Endodermal cell (in vitro differentiated cells): ENCODE measurements around the gene NFIA. TPM values are rescaled to one million over a fixed set of nuclear protein-coding genes. Genes with fewer than 3 reads are reported as not detected.

ENCODE experiments used
- DNase-seq: peaks from one replicate; pipeline ENCODE4 v3.0.0-alpha.2; 2017
- H3K27ac ChIP-seq: 2 replicates; pipeline ENCODE4 v1.5.1; 2013; ENCODE audit warnings: mild to moderate bottlenecking, low read depth, low read length, moderate library complexity
- H3K27me3 ChIP-seq: 2 replicates; pipeline ENCODE4 v1.6.1; 2013; ENCODE audit warnings: mild to moderate bottlenecking, low read length, moderate library complexity; ENCODE audit not compliant: insufficient read depth, control insufficient read depth, poor library complexity, severe bottlenecking
- H3K36me3 ChIP-seq: 2 replicates; pipeline ENCODE4 v1.7.0; 2013; ENCODE audit warnings: mild to moderate bottlenecking, low read length, moderate library complexity; ENCODE audit not compliant: control insufficient read depth, insufficient read depth
- H3K4me1 ChIP-seq: one replicate; pipeline ENCODE4 v1.7.0; 2013; ENCODE audit warnings: low read length; ENCODE audit not compliant: control insufficient read depth, insufficient read depth
- H3K4me3 ChIP-seq: 2 replicates; pipeline ENCODE4 v1.5.1; 2013; ENCODE audit warnings: mild to moderate bottlenecking, low read length, moderate library complexity
- H3K9ac ChIP-seq: 2 replicates; pipeline ENCODE4 v1.6.1; 2013; ENCODE audit warnings: mild to moderate bottlenecking, low read length, moderate library complexity; ENCODE audit not compliant: poor library complexity, severe bottlenecking; ENCODE audit errors: extremely low read depth
- H3K9me3 ChIP-seq: 2 replicates; pipeline ENCODE4 v1.6.1; 2013; ENCODE audit warnings: mild to moderate bottlenecking, low read length, moderate library complexity; ENCODE audit not compliant: control insufficient read depth
- H3K27ac Mint-ChIP-seq: 2 replicates; pipeline ENCODE4 v1.8.0; 2020; ENCODE audit warnings: mixed read lengths
- H3K27me3 Mint-ChIP-seq: 2 replicates; pipeline ENCODE4 v1.8.0; 2021; ENCODE audit warnings: mild to moderate bottlenecking, mixed read lengths; ENCODE audit not compliant: insufficient read depth
- H3K36me3 Mint-ChIP-seq: 2 replicates; pipeline ENCODE4 v1.8.0; 2020; ENCODE audit warnings: low read depth, mixed read lengths
- H3K4me1 Mint-ChIP-seq: 2 replicates; pipeline ENCODE4 v1.8.0; 2020; ENCODE audit warnings: mixed read lengths
- H3K4me3 Mint-ChIP-seq: 2 replicates; pipeline ENCODE4 v1.8.0; 2020; ENCODE audit warnings: mild to moderate bottlenecking, moderate library complexity, mixed read lengths
- H3K9me3 Mint-ChIP-seq: 2 replicates; pipeline ENCODE4 v1.8.0; 2020; ENCODE audit warnings: mild to moderate bottlenecking, mixed read lengths
- WGBS, 2 experiments: methylation state at CpG; one replicate each; pipeline versions ENCODE4 v1.1.5 to v1.1.7; 2013; ENCODE audit warnings: missing lambda C conversion rate in 2 of 2, mixed read lengths in 1 of 2; ENCODE audit not compliant: insufficient coverage in 1 of 2, insufficient read length in 1 of 2; 5-methylcytosine and 5-hydroxymethylcytosine counted together
- total RNA-seq, 2 donors: library from RNA; stranded (reverse); fragmentation: NEBNext Ultra II Directional in 1 of 2; extraction: Animal tissue kit (Norgen Biotek cat#: 25700) in 1 of 2; gene quantifications; 2 replicates in 1 of 2; 3 replicates in 1 of 2; pipeline ENCODE4 v1.2.1, GENCODE V29; 2021
- TF ChIP-seq, protein P1 (sequence below): fragments of 200-600 bp; sonication (generic); conservative IDR thresholded peaks from 2 replicates; pipeline ENCODE4 v1.5.0; 2021; ENCODE audit warnings: antibody characterized with exemption, mild to moderate bottlenecking

The NFIA gene
- total RNA-seq, 2 donors from 2014 or later, result 2.3 to 3.8 TPM

DNA sequence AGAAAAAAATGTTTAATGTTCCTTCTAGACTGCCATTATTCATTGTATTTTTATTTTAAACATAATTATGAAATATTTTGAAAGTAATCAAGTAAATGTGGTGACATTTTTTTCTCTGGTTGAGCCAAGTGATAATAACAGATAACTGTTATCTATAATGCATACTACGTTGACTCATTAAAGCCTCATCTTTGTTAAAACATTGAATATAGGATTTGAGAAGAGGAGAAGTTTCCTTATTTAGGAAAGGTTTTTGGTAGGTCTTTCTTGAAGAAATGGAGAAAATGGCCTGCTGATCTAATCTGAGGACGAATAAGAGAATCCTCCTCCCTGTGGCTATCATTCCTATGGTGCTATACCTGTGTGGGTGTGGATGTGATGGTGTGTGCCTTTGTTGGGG, 89.0 kb downstream of the NFIA start:
- peaks cover 6% of the 10 kb centered on the region for H3K27me3 Mint-ChIP-seq
- no peak for DNase-seq
- H3K27ac Mint-ChIP-seq, result no peak overlapping the region
- WGBS, 2 experiments, result 100% methylated on average over 2 of the region's 2 CpGs; no CpG with 5 or more reads in 1 of the 2 experiments
- H3K4me1 Mint-ChIP-seq, result peaks cover 29% of the 10 kb centered on the region
- H3K36me3 ChIP-seq, result no peaks in the 10 kb centered on the region
- H3K36me3 Mint-ChIP-seq, result no peaks in the 10 kb centered on the region
- no peaks in the 10 kb centered on the region for H3K9me3 Mint-ChIP-seq
- H3K9me3 ChIP-seq, result no peaks in the 10 kb centered on the region
- no peak overlapping the region for H3K9ac ChIP-seq
- H3K4me1 ChIP-seq, result no peaks in the 10 kb centered on the region
- no peak overlapping the region for H3K27ac ChIP-seq
- H3K4me3 ChIP-seq, result no peak overlapping the region
- peaks cover 5% of the 10 kb centered on the region for H3K27me3 ChIP-seq
- TF ChIP-seq, protein P1, sequence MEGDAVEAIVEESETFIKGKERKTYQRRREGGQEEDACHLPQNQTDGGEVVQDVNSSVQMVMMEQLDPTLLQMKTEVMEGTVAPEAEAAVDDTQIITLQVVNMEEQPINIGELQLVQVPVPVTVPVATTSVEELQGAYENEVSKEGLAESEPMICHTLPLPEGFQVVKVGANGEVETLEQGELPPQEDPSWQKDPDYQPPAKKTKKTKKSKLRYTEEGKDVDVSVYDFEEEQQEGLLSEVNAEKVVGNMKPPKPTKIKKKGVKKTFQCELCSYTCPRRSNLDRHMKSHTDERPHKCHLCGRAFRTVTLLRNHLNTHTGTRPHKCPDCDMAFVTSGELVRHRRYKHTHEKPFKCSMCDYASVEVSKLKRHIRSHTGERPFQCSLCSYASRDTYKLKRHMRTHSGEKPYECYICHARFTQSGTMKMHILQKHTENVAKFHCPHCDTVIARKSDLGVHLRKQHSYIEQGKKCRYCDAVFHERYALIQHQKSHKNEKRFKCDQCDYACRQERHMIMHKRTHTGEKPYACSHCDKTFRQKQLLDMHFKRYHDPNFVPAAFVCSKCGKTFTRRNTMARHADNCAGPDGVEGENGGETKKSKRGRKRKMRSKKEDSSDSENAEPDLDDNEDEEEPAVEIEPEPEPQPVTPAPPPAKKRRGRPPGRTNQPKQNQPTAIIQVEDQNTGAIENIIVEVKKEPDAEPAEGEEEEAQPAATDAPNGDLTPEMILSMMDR, result no peak
- H3K4me3 Mint-ChIP-seq, result no peak overlapping the region

DNA sequence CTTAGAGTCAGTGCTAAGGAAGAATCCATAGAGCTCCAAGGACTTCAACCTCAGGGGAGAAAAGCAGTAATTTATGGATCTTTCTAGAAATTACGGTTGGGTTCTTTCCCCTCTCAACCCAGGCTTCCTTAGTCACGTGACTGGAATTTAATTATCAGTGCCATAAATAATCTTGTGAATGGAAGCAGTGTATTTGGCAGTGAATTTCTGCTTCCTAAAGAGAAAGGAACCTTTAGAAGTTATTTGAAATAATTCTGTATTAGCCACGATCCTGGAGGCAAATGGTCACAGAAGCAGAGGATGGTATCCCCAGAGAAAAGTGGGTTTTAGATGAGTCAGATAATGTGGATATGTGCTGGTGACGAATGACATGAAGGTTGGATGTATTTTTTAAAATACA, 89.6 kb downstream of the NFIA start:
- H3K27me3 Mint-ChIP-seq, result peaks cover 2% of the 10 kb centered on the region
- Histone ChIP-seq H3K4me3 (no peak overlapping the region), H3K9me3 (no peaks in the 10 kb centered on the region), H3K36me3 (no peaks in the 10 kb centered on the region), H3K9ac (no peak overlapping the region), H3K27me3 (peaks cover 5% of the 10 kb centered on the region), H3K4me1 (no peaks in the 10 kb centered on the region), H3K27ac (no peak overlapping the region)
- no peaks in the 10 kb centered on the region for H3K9me3 Mint-ChIP-seq
- DNase-seq, result no peak
- no peak overlapping the region for H3K27ac Mint-ChIP-seq
- no peak overlapping the region for H3K4me3 Mint-ChIP-seq
- H3K36me3 Mint-ChIP-seq, result no peaks in the 10 kb centered on the region
- H3K4me1 Mint-ChIP-seq, result peaks cover 29% of the 10 kb centered on the region
- TF ChIP-seq, protein P1, result no peak
- 92 to 96% methylated on average over 3 to 4 of the region's 4 CpGs for WGBS, 2 experiments

- no peaks in the 10 kb centered on the region for H3K36me3 ChIP-seq
- WGBS, 2 experiments, result 95 to 100% methylated on average over 2 to 6 of the region's 6 CpGs
Observed at GRCh38 chr1:61173118-61173517, 90.8 kb downstream of the NFIA start.

More at GRCh38 chr1:61173118-61173517, 90.8 kb downstream of the NFIA start:
- DNase-seq, result no peak
- H3K27ac ChIP-seq, result no peak overlapping the region
- Mint-ChIP-seq H3K4me3 (no peak overlapping the region), H3K27me3 (no peaks in the 10 kb centered on the region), H3K27ac (no peak overlapping the region), H3K9me3 (no peaks in the 10 kb centered on the region), H3K36me3 (no peaks in the 10 kb centered on the region), H3K4me1 (peaks cover 29% of the 10 kb centered on the region)
- H3K9ac ChIP-seq, result no peak overlapping the region
- TF ChIP-seq, protein P1, result no peak
- no peaks in the 10 kb centered on the region for H3K4me1 ChIP-seq
- H3K9me3 ChIP-seq, result no peaks in the 10 kb centered on the region
- H3K4me3 ChIP-seq, result no peak overlapping the region
- H3K27me3 ChIP-seq, result peaks cover 5% of the 10 kb centered on the region
